GM18502 (cell line): ENCODE measurements around the gene NRARP.
A peak's percentile ranks its signal among the peaks of the same experiment; 100 is the strongest.

Experiments used
- ATAC-seq: cut with Tn5 transposase; IDR thresholded peaks from one replicate; pipeline ENCODE4 v1.9.1; 2021; ENCODE audit warnings: mild to moderate bottlenecking; ENCODE audit not compliant: unreplicated experiment, poor library complexity

Gene NRARP

DNA sequence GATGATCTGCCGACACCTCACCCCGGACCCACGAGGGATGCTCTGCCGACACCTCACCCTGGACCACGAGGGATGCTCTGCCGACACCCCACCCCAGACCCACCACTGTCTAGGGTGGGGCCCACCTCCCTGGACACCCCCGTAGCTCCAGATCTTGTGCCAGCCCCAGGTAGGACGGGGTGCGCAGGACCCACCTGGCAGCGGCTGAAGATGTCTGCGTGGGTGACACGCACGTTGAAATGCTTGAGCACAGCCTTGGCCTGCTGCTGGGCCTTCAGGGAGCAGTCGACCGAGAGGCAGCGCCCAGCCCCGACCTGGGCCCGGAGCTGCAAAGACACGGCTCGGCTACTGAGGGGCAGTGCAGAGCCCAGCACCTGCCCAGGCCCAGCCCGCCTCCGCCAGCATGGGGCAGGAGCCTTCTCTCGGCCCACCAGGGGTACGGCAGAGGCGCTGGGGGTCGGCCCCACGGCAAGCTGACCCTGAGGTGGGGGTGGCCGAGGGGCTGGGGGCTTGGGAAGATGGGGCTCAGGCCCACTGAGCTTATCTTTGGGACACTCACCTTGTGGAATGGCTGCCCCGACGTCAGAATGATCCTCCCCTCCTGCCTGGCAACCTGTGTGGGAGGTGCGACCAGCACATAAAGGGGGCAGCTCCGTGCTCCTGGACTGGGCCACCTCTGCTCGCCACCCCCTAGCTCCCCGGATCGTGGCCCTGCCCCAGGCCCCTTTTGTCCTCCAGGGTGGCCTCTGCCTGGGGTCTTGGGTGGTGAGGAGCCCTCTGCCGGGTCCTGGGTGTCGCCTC, 21.7 kb upstream of the NRARP start:
- ATAC-seq: no peak

- no peak for ATAC-seq
Observed at GRCh38 chr9:137321726-137322361, 19.8 kb upstream of the NRARP start.

GRCh38 chr9:137320555-137321384, 18.7 kb upstream of the NRARP start:
- no peak for ATAC-seq

- ATAC-seq: no peak
Observed at GRCh38 chr9:137319739-137320551, 17.9 kb upstream of the NRARP start.

- no peak for ATAC-seq
Observed at GRCh38 chr9:137319011-137319738, 17.1 kb upstream of the NRARP start.

GRCh38 chr9:137318602-137319001, 16.5 kb upstream of the NRARP start:
- no peak for ATAC-seq

GRCh38 chr9:137317718-137318511, 15.8 kb upstream of the NRARP start:
- no peak for ATAC-seq

DNA sequence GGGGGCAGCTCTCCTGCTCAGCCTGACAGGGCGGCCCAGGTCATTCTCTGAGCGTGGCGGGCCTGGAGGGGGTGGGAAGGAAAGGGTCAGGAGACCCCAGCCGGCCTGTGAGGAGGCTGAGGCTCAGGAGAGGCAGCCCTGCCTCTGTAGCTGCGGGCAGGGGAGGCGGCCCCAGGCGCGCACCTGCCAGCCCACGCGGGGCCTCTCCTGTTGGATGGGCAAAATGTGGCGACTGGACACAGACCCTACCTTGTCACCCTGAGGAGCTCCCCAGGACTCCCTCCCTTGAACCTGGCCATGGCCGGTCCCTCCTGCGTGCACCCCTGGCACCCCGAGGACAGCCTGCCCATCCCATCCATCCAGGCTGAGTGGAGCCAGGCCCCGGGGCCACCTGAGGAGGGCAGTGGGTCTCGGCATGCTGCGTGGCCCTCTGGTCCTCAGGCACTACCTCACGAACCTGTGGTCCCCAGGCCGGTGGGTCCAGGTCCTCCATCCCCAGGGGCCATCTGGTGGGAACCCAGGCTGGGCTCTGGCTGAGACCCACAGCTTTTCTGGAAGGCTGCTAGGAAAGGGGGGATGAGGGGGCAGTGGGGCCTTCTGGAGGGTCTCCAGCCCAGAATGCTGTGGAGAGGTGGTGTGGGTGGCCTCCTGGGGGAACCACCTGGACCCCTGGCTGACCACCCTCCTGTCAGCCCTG, 15.1 kb upstream of the NRARP start:
- no peak for ATAC-seq

DNA sequence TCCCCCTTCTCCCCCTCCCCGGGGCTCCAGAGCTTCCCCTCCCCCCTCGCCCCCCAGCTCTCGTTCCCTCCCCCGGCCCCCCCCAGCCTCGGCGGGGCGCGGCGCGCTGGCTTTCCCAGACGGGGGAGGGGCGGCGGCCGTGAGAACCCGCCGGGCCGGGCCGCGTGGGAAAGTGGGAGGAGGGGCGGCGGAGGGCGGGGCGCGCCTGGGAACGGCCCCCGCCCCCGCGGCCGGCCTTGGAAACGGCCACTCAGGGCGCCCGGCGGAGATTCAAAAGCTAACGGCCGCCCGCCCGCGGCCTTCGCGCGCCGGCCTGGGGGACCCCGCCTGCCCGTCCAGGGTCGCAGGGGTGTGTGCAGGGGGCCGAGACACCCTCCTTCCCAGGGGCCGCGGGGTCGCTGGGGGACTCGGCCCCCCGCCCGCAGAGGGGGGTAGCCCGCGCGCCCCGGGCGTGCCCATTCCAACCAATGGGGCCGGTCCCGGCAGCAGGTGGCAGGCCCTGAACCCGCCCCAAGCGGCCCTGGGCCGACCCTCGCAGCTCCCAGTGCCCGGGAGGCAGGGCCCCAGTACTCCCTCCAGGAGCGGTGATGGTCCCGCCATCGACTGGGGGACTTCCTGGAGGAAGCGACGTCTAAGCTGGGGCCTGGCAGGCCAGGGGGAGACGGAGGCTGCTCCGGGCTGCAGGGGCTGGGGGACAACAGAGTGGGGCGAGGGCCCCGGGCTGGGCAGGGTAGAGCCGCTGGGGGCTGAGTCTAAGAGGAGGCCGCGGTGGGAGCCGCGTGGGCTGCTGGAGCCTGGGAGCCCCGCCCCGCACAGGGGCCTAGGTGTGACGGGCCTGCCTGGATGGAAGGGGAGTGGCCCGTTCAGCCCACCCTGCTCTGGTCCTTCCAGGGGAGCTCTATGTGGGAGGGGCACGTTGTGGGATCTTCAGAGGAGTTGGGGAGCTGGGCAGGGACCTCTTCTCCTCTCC, 14.2 kb upstream of the NRARP start:
- ATAC-seq: peak; percentile 44

- no peak for ATAC-seq
Observed at GRCh38 chr9:137315581-137316011, 13.5 kb upstream of the NRARP start.

DNA sequence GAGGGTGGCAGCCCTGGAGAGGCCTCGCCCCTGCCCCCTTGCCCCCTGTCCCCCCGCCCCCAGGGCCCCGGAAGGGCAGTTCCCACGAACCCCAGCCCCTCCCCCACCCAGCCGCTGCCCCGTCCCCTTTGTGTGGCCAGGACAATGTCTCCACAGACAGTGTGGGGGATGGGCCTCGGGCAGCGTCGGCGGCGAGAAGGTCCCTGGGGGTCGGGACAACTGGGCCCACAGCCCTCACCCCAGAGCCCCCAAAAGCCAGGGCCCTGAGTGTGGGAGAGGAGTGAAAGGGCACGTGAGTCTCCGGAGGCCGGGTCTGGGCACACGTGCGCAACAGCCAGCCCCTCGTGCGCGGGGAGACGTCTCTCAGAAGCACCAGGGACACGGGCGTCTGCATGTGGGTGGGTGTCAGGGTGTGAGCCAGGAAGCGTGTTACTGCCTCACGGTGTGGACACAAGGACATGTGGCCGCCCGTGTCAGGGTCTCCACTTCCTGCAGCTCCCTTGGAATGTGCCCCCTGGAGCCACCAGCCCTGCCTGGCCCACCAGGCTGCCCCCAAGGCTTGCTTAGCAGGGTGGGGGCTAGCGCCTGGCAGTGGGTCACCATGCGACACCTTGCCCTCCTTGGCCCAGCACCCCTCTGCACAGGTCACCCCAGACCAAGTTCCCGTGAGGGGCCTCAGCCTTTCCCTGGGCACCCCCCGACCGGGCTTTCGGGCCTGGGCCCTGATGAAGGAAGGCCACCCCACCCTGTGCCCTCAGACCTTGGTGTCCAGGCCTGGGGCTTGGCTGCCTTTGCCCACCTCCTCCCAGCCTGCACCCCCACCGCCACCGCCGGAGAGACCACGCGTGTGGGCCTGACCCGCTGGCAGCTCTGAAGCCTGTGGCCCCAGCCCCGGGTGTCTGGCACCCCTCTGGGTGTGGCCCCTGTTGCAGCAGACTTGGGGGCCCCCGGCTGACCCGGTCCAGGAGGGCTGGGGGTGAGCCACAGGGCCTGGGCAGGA, 12.8 kb upstream of the NRARP start:
- no peak for ATAC-seq

- no peak for ATAC-seq
Observed at GRCh38 chr9:137313956-137314560, 12.0 kb upstream of the NRARP start.

GRCh38 chr9:137313326-137313936, 11.4 kb upstream of the NRARP start:
- no peak for ATAC-seq

- ATAC-seq: no peak
Observed at GRCh38 chr9:137312852-137313325, 10.8 kb upstream of the NRARP start.
